Breast epithelium (tissue), 3 donors: ENCODE measurements around the gene CHCHD2.

Experiments used
- CTCF ChIP-seq, 3 donors: fragments of 450-650 bp; IDR thresholded peaks; one replicate each; pipeline ENCODE4 v1.5.1; 2016 to 2017; ENCODE audit warnings: antibody characterized with exemption in 3 of 3, mild to moderate bottlenecking in 3 of 3, moderate library complexity in 3 of 3
- POLR2AphosphoS5 ChIP-seq, 3 donors: sonication (generic); formaldehyde crosslinking; IDR thresholded peaks; one replicate each; pipeline ENCODE4 v1.6.1; 2017; ENCODE audit warnings: antibody characterized with exemption in 3 of 3

DNA sequence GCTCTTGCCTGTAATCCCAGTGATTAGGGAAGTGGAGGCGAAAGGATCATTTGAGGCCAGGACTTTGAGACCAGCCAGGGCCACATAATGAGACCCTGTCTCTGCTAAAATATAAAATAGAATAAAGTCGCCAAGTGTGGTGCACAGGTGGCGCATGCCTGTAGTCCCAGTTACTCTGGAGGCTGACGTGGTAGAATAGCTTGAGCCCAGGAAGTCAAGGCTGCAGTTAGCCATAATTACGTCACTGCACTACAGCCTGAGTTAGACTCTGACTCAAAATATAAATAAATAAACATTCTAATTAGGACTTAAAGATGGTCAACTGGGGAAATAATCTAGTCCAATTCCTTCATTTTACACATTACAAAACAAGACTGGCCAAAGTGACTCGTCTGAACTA, 768 bp downstream of the CHCHD2 start:
- TF ChIP-seq CTCF (IDR thresholded peaks at IDR 0.05), result no peak
- TF ChIP-seq POLR2AphosphoS5 (IDR thresholded peaks at IDR 0.05), result no peak
